IPS-18c (cell line): ENCODE measurements around the gene DEXI.
"Not testable (repeated sequence)": the region's sequence is repeated elsewhere in the genome, so short reads cannot be mapped to it uniquely, and the experiment has no call there.

ENCODE experiments used
- H3K4me3 ChIP-seq: 2 replicates; pipeline ENCODE4 v1.7.0; 2013; ENCODE audit warnings: low read depth, mild to moderate bottlenecking, low read length, moderate library complexity; ENCODE audit not compliant: insufficient read depth
- H3K9me3 ChIP-seq: one replicate; pipeline ENCODE4 v1.6.1; 2013; ENCODE audit warnings: mild to moderate bottlenecking, low read length, moderate library complexity; ENCODE audit not compliant: control insufficient read depth, insufficient read depth

The DEXI gene

DNA sequence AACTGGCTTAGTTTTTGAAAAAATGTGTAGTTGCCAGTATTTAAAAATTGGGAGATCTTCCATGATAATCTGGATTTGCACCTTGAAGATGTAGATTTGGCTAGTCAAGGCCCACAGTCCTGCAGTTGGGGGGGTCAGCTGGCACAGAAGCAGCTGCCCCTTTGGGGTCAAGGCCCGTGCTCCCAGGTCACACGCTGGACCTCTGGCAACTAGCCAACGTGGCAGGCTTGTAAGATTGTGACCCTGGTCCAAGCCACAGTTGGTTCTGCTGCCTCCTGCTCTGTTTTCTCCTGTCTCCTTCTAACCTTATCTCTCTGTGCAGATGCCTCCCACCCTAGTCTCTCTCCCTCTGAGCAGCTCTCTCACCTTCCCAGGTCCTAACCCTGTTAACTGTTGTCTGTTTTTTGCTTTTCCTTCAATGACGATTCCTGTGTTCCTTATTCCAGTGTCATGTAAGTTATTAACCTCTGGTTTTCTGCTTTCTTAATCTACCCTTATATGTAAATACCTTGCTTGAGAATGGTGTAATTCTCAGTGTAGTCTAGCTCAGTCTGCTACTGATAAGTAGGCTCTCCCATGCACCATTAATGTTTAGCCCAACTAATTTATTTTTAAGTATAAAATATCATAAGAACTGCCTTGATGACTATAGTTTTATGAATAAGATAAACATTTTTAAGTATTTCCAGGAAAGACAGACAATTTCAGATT lies 30.0 kb upstream of the DEXI start:
- no peak overlapping the region for H3K4me3 ChIP-seq
- peaks cover 2% of the 10 kb centered on the region for H3K9me3 ChIP-seq

DNA sequence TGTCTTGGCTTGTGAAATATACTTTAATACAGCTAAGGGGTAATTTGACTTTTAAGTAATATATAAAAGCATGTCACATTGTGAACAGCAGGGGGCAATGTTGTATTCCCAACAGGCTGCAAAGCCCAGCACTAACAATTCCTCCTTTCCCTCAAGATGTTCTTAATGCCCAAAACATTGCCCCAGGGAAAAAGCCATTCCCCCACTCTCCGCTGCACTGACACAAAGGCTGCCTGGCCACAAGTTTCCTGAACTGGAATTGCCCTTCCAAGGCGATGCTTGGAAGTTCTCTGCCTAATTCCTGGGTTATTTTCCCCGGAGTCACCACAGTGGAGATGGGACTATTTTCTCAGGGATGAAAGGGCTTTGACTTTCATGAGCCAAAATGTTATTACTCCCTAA lies 29.3 kb upstream of the DEXI start:
- Histone ChIP-seq H3K4me3 (no peak overlapping the region), H3K9me3 (no peaks in the 10 kb centered on the region)

DNA sequence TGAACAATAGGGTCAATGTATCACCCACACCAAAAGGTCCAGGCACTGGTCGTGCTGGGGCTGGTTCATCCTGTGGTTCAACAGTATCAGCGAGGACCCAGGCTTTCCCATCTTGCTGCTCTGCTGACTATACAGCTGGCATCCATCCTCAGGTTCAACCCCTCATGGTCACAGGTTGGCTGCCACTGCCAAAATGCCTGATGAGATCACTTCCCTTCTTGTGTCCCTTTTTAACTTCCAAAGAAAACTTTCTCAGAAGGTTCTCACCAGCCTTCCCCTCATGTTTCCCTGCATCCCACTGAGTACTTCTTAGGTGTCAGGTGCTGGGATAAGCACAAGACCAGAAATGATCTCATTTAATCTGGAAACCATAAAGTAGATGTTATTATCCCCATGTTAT lies 27.8 kb upstream of the DEXI start:
- H3K4me3 ChIP-seq, result no peak overlapping the region

DNA sequence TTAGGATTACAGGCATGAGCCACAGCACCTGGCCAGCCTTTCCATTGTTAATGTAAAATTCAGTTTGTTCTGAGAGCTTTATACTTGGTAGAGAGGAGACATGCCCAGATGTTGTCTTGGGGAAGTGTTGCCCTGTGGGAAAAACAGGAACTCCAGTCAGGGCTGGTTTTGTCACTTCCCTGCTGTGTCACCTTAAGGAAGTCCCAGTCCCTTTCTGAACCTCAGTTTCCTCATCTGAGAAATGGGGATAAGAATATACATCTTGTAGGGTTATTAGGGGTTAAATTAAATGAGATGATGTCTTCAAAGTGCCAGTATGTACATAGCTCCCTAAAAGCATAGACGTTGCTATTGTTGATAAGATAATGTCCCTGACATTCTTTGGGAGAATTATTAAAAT lies 27.3 kb upstream of the DEXI start:
- no peak overlapping the region for H3K4me3 ChIP-seq
- no peaks in the 10 kb centered on the region for H3K9me3 ChIP-seq

More for the DNA sequence above, 27.8 kb upstream of the DEXI start:
- no peaks in the 10 kb centered on the region for H3K9me3 ChIP-seq

DNA sequence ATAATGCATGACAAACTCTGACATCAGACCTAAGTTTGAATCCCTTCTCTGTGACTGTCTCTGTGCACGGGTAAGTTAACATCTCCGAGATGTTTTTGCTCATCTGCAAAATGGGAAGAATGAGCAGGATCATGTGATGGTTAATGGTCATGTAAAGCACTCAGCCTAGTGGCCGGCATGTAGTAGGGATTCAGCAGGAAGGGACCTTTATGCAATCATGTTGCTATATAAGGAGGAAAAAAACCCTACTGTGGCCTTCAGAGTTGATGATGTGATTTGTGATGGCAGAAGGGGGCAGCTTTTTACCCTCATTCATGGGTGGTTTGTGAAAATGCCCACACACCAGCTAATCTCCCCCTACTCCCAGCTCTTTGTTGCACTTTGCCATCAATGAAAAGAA lies 26.2 kb upstream of the DEXI start:
- no peak overlapping the region for H3K4me3 ChIP-seq
- no peaks in the 10 kb centered on the region for H3K9me3 ChIP-seq

DNA sequence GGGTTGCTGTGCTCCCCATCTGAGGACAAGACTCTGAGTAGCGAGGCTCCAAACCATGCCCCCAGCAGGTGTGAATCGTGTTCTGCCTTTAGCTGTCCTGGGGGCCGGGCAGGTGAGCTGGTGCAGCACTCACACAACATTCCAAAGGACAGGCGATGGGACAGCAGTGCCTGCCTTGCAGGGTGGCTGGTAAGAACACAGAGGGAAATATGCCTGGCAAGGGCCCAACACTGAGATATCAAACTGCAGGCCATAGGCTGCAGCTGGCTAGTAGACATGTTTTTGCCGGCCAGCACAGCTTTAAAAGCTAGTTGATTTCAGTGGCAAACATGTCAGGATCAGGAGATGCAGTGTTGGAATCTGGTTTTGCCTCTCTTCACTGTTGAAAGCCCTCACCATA lies 25.7 kb upstream of the DEXI start:
- no peak overlapping the region for H3K4me3 ChIP-seq
- no peaks in the 10 kb centered on the region for H3K9me3 ChIP-seq

DNA sequence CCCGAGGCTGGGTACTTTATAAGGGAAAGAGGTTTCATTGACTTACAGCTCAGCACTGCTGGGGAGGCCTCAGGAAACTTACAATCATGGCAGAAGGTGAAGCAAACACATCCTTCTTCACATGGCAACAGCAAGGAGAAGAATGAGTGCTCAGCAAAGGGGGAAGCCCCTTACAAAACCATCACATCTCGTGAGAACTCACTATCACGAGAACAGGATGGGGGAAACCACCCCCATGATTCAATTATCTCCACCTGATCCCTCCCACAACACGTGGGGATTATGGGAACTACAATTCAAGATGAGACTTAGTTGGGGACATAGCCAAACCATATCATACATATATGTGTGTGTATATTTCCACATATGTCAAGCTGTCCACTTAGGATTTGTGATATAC lies 24.3 kb upstream of the DEXI start:
- not testable (repeated sequence) for H3K4me3 ChIP-seq, H3K9me3 ChIP-seq

DNA sequence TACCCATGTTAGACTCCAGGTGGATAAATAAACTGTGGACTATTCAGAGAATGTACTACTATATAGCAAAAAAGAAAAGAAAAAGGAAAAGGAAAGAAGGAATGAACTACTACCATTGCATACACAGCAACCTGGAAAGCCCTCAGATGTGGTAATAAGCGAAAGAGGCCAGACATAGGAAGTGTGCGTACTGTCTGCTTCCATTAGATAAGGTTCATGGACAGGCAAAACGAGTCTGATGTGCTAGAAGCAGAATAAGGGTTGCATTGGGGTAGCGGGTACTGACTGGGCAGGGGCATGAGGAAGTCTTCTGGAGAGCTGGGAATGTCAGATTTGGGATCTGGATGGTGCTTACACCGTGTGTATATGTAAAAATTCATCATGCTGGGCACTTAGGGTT lies 23.9 kb upstream of the DEXI start:
- no peaks in the 10 kb centered on the region for H3K9me3 ChIP-seq
- no peak overlapping the region for H3K4me3 ChIP-seq

DNA sequence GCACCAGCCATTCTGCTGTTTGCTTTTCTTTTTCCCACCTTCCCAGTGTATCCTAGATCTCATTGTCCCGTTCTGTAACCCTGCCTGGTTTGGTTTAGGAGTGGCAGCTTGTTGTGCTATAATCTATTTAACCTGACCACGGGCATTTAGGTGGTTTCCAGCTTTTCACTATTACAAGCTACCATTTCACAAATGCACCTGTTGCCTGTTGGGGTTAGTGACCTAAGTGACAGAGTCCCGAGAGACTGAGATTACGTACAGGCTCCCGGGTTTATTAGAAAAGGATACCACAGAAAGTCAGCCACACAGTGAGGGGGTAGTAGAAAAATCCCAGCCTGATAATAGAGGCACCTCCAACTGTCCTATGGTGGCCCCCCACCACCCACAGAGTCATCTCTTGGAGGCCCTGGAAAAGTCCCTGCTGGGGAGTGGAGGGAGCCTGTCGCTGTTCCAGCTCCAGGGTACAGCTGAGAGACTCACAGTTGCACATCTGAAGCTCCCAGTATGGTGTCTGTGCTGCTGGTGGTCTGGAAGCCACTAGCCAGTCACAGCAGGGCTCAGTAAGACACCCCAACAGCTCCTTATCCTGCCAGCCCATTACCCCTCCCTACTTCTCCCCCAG lies 23.3 kb upstream of the DEXI start:
- H3K4me3 ChIP-seq, result no peak overlapping the region
- H3K9me3 ChIP-seq, result no peaks in the 10 kb centered on the region

DNA sequence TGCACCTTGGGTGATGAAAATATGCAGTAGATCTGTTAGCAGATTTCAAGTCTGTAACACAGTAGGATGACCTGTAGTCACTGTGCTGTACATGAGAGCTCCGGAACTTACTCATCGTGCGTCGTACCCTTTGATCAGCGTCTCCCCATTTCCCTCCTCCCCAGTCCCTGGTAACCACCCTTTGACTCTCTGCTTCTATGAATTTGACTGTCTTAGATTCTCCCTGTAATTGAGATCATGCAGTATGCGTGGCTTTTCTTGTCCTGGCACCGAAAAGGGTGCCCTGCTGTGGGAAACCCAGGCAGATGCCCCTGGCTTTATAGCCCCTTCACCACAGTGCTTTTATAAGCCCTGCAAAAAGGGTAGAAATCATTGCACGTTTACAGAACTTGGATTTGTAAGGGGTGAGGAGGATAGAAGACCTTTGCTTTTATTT lies 22.6 kb upstream of the DEXI start:
- no peak overlapping the region for H3K4me3 ChIP-seq
- no peaks in the 10 kb centered on the region for H3K9me3 ChIP-seq

DNA sequence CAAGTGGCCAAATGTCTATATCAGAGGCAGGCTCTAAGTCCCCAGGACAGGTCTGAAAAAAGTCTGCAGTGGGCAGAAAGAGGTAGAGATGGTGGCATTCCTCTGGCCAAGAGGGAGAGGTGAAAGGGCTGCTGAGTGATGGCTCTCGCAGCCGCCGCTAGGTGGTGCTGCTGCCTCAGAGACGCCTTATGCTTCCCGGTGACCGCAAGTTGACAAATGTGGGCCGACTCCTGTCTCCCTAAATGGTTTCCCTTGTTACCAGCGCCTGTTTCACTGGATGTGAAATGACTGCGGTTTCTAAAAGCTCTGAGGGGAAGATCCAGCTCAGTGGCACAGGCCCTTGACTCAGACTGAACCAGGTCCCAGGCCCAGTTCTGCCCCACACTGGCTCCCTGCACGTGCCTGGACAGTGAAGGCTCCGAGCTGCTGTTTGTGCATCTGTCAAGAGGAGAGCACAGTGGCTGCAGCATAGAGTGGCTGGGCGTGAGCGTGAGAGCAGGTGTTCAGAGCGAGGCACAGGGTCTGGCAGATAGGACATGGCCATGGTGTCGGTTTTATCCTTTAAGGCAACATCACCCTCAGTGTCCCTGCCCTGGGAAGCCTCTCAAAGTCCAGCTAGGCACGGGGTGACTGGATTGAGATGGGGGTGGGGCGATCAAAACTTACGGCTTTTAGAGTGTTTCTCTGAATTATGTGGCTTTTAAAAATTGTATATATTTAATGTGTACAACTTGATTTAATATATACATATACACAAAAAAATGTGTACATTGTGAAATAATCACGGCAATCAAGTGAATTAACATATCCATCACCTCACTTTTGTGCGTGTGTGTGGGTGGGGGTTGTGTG lies 22.0 kb upstream of the DEXI start:
- Histone ChIP-seq H3K9me3 (no peaks in the 10 kb centered on the region), H3K4me3 (no peak overlapping the region)

DNA sequence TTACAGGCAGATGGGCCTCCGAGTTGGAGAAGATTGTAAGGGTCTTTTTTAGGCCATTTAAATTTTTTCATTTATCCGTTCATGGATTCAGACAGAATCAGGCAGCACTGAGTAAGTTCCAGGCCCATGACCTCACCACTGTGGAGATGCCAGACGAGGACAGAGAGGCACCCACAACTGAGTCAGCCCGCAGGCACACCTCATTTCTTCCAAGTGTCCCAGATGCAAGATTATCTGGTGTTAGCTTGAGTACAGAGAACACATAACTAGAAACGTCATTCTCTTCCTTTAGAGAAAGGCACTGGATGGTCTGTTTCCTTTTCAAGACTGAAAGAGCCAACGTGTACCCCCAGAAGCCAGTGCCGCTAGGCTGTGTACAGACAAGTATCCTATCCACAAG lies 19.0 kb upstream of the DEXI start:
- H3K4me3 ChIP-seq, result no peak overlapping the region
- H3K9me3 ChIP-seq, result no peaks in the 10 kb centered on the region

DNA sequence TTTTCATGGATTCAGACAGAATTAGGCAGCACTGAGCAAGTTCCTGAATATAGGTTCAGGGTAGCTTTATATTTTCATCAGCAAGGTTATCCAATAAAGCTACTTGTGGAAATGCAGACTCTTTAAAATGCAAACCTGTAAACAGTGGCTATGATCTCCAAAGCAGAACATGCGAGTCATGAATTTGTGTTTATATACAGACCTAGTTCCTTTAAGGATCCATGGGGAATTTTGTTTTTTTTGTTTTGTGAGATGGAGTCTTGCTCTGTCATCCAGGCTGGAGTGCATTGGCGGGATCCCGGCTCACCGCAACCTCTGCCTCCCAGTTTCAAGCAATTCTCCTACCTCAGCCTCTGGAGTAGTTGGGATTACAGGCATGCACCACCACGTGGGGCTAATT lies 16.9 kb upstream of the DEXI start:
- Histone ChIP-seq H3K9me3 (no peaks in the 10 kb centered on the region), H3K4me3 (no peak overlapping the region)

DNA sequence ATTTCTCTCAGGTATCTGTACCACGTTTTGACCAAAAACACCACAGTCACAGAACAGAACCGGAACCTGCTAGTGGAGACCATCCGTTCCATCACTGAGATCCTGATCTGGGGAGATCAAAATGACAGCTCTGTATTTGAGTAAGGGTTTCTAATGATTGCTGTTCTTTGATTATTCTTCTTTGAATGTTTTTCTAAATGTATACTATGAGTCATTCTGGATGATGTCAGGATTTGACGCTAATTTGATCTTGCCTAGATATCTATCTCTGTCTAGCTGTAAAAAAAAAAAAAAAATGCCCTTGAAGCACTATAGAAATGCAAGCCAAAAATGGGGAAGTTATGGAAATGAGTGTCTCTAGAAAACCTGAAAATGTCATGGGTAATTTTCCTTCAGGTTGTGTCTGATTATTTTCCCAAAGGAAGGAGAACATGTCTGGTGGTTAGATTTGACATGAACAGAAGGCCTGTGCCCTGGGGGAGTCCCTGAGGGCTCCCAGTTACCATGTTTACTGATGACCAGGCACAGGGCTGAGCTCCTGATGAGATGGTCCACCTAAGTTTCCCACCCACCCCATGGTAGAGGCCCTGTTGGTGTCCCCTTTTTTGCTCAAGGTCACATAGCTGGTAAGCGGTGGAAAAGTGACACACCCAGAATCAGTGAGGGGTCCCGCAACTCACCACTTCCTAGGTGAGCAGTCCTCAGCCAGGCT lies 15.7 kb upstream of the DEXI start:
- Histone ChIP-seq H3K4me3 (no peak overlapping the region), H3K9me3 (no peaks in the 10 kb centered on the region)

DNA sequence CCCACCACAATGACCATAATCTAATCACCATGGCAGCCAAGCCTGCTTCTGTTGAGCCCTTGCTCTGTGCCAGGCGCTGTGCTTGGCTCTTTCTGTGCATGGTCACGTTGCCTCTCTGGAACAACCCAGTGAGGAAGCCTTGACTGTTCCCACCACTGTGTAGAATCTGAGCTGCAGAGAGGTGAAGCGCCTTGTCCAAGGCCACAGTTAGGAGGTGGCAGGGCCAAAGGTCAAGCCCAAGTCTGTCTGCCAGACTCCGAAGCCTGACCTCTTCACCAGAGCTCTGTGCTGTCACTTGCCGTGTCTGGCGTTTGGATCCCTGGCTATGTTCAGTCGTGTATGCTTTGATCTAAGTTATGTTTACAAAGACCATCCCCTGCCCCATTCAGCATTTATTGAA lies 12.6 kb upstream of the DEXI start:
- H3K9me3 ChIP-seq, result no peaks in the 10 kb centered on the region
- no peak overlapping the region for H3K4me3 ChIP-seq

DNA sequence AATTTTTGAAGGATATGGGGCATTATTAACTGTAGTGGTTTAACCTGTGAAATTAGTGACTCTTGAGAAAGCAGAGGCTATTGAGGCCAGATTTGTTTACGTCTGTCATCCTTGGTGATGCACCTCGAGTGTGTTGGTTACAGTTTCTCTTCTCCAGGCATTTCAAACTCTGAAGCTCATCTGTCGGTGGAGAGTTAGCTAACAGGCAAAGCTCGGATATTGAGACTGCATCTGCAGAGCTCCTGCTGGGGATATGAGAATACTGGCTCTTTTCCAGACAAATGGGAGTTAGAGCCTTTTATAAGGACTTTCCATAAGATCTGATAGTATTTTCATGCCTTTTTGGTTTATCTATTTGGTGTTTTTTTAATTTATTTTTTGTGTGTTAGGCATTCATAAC lies 8.8 kb upstream of the DEXI start:
- no peak overlapping the region for H3K4me3 ChIP-seq
- no peaks in the 10 kb centered on the region for H3K9me3 ChIP-seq

DNA sequence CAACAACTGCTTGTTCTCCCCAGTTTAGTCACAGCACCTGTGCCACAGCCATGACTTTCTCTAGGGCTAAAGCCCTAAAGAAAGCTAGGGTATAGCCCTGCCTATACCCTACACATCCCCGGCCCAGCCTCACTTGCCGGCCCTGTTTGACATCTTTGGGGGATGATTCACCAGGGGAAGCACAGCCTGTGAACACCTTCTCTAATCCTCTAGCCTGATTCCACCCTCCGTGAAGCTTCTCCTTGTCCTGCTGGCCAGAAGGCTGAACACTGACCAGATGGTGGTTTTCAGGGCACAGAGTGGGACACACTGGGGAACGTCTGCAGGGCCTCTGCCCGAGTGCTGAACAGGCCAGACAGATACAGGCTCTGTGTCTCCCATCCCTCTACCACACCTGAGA lies 8.1 kb upstream of the DEXI start:
- Histone ChIP-seq H3K9me3 (no peaks in the 10 kb centered on the region), H3K4me3 (no peak overlapping the region)
